ENCODE results near the gene PHLPP1.

- no peak for TF ChIP-seq CTCF (IDR thresholded peaks at IDR 0.05)
- TF ChIP-seq POLR2A (IDR thresholded peaks at IDR 0.05): no peak
These were observed 121.7 kb downstream of the PHLPP1 start for GRCh38 chr18:62837011-62837410.

All from ovary (tissue), 3 donors.